Effector CD8-positive, alpha-beta T cell (primary cell): ENCODE results near the gene CPPED1.

Experiments used
- DNase-seq: peaks from one replicate; lab custom pipeline; 2025; lab: John Stamatoyannopoulos, UW

The CPPED1 gene

GRCh38 chr16:12649356-12649755, 154.3 kb downstream of the CPPED1 start:
- no peak for DNase-seq

- DNase-seq, result no peak
Observed at GRCh38 chr16:12646490-12647274, 157.0 kb downstream of the CPPED1 start.

- DNase-seq, result no peak
Observed at GRCh38 chr16:12646098-12646489, 157.6 kb downstream of the CPPED1 start.

- DNase-seq, result no peak
Observed at GRCh38 chr16:12643034-12643455, 160.6 kb downstream of the CPPED1 start.

DNA sequence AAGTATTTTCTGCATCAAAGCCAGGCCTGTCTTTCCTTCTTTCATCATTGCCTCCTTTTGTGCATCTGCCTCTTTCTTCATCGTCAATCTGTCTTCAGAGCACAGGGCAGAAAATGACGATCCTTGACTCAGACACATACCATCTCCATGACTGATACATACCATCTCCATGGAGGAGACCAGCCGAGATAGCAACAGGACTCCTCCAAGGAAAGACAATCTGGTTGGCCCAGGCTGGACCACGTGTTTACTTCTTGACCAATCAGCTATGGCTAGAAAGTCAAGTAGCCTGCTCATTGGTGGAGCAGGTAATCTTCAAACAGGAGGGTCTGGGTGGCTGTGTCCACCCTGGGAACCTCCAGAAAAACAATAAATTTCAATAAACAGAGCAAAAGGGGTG, 164.6 kb downstream of the CPPED1 start:
- DNase-seq, result no peak

DNA sequence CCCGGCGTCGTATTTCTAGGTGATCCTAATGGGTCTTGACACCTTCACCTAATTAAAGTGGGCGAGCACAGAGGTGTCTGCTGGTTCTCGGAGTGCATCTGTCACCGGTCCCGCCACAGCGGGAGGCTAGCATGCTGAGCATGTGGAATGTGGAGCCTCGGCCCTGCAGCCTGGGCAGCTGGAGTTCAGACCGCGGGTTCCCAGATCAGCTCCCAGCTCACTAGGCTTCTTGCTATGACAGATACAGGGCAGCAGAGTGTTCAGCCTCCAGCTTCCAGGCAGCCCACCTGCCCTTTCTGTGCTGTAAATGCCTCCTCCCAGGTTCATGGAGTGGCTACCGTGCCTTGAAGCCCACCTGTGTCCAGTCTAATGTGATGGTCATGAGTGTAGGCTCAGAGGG, 166.7 kb downstream of the CPPED1 start:
- no peak for DNase-seq

DNA sequence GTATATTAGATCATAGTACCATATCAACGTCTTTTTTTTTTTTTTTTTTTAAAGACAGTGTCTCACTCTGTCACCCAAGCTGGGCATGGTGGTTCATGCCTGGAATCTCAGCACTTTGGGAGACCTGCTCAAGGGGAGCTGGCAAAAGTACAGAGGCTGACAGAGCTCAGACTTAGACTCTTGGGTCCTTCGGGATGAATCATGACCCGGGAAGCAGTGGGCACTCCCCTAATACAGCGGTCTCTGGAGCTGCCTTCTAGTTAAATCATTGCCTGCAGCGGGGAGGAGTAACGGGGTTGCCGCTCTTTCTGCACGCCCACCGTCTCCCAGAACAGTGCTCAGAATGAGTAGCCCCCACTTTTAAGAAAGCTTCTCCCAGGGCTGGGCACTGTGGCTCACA, 174.4 kb downstream of the CPPED1 start:
- DNase-seq, result no peak

DNA sequence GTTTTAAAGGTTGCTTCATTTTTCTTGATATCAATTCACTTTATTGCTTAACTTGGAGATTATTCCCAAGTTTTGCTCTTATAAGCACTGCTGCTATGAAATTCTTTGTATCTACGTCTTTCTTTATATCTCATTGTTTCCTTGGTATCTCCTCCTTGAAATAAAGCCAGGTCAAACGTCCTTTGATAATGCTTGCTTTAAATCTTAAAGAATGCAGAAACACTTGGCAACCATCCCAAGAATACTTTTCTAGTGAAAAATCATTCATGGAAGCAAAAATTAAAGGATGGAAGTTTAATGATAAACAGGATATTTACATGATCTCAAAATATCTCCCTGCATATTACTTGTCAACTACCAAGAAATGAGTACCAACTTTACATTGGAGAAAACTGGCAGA, 175.2 kb downstream of the CPPED1 start:
- DNase-seq, result no peak

- DNase-seq, result no peak
Observed at GRCh38 chr16:12627394-12627793, 176.3 kb downstream of the CPPED1 start.

GRCh38 chr16:12626411-12626810, 177.3 kb downstream of the CPPED1 start:
- no peak for DNase-seq

DNA sequence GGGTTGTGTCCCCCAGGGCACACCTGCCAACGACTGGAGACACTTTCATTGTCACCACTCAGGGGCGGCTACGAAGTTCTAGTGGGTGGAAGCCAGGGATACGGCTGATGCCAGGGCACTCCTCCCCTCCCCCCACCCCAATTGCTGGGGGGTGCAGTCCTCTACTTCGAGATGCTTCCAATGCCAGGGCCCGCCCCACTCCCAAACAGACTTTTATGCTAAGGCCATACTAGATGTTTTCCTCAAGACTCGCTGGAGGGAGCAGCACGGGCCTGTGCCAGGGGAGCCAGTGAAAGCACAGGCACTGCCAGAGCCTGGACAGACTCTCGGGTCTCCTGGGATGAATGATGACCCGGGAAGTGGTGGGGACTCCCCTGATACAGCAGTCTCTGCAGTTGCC, 178.0 kb downstream of the CPPED1 start:
- DNase-seq, result no peak

- no peak for DNase-seq
Observed at GRCh38 chr16:12625068-12625467, 178.6 kb downstream of the CPPED1 start.

DNA sequence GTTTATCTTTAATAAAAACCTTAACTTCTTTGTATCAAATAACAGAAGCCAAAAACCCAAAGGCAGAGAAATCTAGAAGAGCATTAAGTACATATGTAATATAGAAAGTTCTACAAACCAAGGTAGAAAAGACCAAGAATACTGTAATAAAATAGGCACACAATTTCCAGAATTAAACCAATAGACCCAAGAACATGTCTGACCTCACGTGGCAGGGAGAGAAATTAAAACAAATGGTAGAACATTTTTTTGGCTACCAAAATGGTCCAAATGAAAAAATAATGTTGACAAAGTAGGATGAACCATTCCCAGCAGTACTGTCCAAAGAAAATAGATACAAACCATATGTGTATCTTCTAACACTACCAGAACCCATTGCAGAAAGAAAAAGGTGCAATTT, 183.5 kb downstream of the CPPED1 start:
- no peak for DNase-seq

DNA sequence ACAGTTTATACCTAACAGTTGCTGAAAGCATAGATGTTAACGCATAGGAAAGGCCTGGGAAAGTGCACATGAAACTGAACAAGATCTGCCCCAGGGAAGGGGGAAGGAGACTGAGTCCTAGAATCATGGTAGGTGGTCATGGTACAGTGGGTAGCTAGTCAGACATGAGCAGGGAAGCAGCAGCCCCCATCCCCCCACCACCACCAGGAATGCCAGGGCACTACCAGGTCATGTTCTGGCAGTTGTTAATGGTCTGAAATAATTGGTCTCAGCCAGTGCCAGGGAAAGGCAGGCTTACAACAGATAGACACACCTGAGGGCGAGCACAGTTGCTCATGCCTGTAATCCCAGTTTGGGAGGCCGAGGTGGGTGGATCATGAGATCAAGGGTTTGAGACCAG, 185.2 kb downstream of the CPPED1 start:
- no peak for DNase-seq

DNA sequence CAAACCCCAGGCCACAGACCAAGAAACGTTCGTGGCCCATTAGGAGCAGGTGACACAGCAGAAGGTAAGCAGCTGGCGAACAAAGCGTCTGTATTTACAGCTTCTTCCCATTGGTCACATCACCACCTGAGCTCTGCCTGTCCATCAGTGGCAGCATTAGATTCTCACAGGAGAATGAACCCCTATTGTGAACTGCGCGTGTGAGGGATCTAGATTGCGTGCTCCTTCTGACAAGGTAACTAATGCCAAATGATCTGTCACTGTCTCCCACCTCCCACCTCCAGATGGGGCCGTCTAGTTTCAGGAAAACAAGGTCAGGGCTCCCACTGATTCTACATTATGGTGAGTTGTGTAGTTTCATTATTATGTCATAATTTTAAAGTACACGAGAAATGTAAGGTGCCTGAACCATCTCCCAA, 186.3 kb downstream of the CPPED1 start:
- DNase-seq, result no peak

GRCh38 chr16:12614662-12615278, 188.9 kb downstream of the CPPED1 start:
- DNase-seq, result no peak

- DNase-seq, result no peak
Observed at GRCh38 chr16:12613992-12614661, 189.6 kb downstream of the CPPED1 start.

DNA sequence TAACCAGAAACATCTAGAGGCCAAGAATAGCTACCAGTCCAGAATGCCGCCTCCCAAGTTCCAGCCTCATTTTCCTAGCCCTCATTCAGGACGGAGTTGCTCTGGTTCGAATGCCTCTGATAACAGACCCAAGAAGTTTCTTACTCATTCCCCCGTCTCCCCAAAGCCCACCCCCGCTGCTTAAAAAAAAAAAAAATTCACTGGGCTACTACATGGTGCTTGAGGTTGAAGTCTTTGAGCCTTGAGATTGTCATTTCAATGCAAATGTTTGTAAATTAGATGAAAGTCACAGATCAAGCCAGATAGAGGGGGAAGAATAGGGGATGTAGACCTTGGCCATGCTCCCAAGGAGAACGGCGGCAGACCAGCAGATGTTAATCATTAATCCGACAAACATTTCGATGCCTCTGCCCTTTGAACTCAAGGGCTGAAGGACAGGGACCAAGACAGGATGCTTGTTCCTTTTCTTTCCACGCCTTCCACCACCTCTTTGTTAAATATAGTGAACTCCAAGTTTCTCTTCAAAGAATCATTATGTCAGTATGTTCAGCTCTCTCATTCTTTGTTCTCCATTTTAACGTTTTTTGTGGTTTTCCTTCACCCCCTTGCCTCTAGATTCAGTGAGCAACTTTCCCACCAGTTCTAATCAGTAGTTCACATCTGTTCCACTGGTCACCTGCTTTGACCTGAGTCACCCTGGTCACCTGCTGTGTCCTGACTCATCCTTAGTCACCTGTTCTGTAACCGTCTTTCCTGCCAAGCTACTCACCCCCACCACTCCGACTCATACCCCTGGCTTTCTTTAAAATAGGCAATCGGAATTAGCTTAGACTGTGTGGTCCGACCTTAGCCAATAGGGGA, 190.3 kb downstream of the CPPED1 start:
- DNase-seq, result no peak

- DNase-seq, result no peak
Observed at GRCh38 chr16:12612598-12613101, 191.0 kb downstream of the CPPED1 start.

DNA sequence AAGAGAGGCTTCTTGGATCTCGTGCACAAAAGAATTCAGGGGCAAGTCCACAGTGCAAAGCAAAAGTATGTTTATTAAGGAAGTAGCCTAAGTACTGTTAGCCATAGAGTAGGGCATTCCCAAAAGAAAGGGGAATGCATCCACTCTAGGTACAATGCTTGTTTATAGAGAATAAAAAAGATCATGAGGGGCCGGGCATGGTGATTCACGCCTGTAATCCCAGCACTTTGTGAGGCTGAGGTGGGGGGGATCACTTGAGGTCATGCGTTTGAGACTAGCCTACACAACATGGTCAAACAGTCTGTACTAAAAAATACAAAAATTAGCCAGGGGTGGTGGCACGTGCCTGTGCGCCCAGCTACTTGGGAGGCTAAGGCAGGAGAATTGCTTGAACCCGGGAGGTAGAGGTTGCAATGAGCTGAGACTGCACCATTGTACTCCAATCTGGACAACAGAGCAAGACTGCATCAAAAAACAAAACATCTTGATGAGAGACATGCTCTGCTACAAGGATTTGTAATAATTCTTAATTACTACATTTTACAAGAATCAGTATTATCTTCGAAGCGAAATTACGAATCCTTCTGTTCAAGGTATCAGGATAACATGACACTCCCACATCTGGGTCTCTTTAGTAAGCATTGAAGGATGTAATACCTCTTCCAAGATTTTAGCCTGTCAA, 191.6 kb downstream of the CPPED1 start:
- no peak for DNase-seq

- DNase-seq, result no peak
Observed at GRCh38 chr16:12611006-12611477, 192.6 kb downstream of the CPPED1 start.
